Mesodermal cell (in vitro differentiated cells): ENCODE measurements around the gene TBC1D16.
A peak's percentile ranks its signal among the peaks of the same experiment; 100 is the strongest.
"Not testable (repeated sequence)": the region's sequence is repeated elsewhere in the genome, so short reads cannot be mapped to it uniquely, and the experiment has no call there.

ENCODE experiments used
- H3K27ac ChIP-seq: 2 replicates; pipeline ENCODE4 v1.7.0; 2013; ENCODE audit warnings: mild to moderate bottlenecking, low read depth, low read length, moderate library complexity; ENCODE audit not compliant: severe bottlenecking
- H3K36me3 ChIP-seq: 2 replicates; pipeline ENCODE4 v1.7.1; 2013; ENCODE audit warnings: mild to moderate bottlenecking, low read length, moderate library complexity; ENCODE audit not compliant: control insufficient read depth, insufficient read depth
- H3K4me1 ChIP-seq: one replicate; pipeline ENCODE4 v1.7.1; 2013; ENCODE audit warnings: mild to moderate bottlenecking, low read length; ENCODE audit not compliant: insufficient read depth, control insufficient read depth, poor library complexity, severe bottlenecking
- H3K4me3 ChIP-seq: 2 replicates; pipeline ENCODE4 v1.7.0; 2013; ENCODE audit warnings: low read length, control low read depth, mild to moderate bottlenecking; ENCODE audit not compliant: insufficient read depth, poor library complexity, severe bottlenecking; ENCODE audit errors: extremely low read depth
- H3K9me3 ChIP-seq: 2 replicates; pipeline ENCODE4 v1.7.1; 2013; ENCODE audit warnings: mild to moderate bottlenecking, low read length, moderate library complexity; ENCODE audit not compliant: control insufficient read depth
- WGBS, 2 experiments: methylation state at CpG; one replicate each; pipeline ENCODE4 v1.1.5; 2013; ENCODE audit warnings: missing lambda C conversion rate in 2 of 2; ENCODE audit not compliant: insufficient coverage in 2 of 2; 5-methylcytosine and 5-hydroxymethylcytosine counted together

Gene TBC1D16

DNA sequence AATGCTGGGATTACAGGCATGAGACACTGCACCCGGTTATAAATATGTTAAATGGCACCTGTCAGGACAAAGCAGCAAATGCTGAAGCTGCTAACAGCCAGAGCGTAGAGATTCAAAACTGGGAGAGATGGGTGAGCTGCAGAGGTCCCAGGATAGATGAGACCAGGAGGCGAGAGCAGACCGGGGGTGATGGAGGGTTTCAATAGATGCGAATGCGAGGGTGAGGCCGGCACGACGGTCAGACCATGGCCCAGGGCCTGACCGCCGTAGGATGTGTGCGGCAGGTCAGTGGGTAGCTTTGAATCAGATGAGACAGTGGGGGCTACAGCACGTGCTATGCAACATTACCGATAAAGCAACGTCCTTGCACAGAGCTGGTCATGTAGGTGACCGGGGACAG is 15.0 kb upstream of the TBC1D16 start:
- Histone ChIP-seq H3K4me1 (peaks cover 6% of the 10 kb centered on the region), H3K27ac (no peak overlapping the region), H3K4me3 (no peak overlapping the region), H3K36me3 (peaks cover 10% of the 10 kb centered on the region), H3K9me3 (no peaks in the 10 kb centered on the region)
- 87 to 91% methylated on average over 16 of the region's 16 CpGs for WGBS, 2 experiments

DNA sequence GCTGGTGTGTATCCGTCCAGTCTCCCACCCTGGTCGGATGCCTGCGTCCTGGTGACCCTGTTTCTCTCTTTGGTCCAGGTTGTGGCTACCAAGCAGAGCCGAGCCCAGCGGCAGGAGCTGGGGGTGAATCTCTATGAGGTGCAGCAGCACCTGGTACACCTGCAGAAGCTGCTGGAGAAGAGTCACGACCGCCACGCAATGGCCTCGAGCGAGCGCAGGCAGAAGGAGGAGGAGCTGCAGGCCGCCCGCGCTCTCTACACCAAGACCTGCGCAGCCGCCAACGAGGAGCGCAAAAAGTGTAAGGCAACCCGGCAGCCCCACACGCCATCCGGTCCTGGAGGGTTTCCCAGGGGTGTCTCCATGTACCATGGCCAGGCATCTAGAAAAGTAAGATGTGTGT is 14.3 kb upstream of the TBC1D16 start:
- Histone ChIP-seq H3K4me1 (peaks cover 6% of the 10 kb centered on the region), H3K4me3 (no peak overlapping the region), H3K9me3 (no peaks in the 10 kb centered on the region), H3K27ac (no peak overlapping the region), H3K36me3 (peaks cover 10% of the 10 kb centered on the region)
- WGBS, 2 experiments = 94 to 95% methylated on average over 21 of the region's 21 CpGs

DNA sequence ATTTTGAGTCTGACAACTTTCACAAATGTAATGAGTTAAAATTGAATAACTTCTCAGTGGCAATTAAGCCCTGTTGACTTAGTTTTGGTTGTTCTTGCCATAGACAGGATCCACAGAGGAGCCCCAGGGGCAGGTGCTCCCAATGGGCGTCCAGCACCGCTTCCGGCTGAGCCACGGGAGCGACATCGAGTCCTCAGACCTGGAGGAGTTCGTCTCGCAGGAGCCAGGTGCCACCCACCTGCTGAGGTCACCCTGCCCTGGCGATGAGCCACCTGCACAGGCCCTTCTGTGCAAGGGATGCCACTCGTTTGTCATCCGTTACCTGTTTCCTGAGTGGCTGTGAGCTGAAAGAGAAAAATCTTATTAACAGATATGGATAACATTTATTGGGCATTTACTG is 11.5 kb upstream of the TBC1D16 start:
- WGBS, 2 experiments = 91 to 93% methylated on average over 8 to 11 of the region's 11 CpGs
- Histone ChIP-seq H3K27ac (no peak overlapping the region), H3K4me3 (no peak overlapping the region), H3K9me3 (no peaks in the 10 kb centered on the region), H3K36me3 (peaks cover 23% of the 10 kb centered on the region), H3K4me1 (no peaks in the 10 kb centered on the region)

DNA sequence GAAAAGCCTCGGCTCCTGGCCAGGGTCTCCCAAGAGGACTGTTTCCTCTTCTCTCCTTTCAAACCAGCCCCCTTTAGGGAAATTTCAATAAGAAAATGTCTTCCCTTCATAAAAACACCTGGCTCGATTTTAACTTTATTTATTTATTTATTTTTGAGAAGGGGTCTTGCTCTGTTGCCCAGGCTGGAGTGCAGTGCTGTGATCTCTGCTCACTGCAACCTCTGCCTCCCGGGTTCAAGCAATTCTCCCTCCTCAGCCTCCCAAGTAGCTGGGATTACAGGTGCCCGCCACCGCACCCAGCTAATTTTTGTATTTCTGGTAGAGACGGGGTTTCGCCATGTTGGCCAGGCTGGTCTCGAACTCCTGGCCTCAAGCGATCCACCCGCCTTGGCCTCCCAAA is 11.0 kb upstream of the TBC1D16 start:
- H3K36me3 ChIP-seq = peaks cover 23% of the 10 kb centered on the region
- H3K9me3 ChIP-seq, H3K4me1 ChIP-seq, H3K27ac ChIP-seq, H3K4me3 ChIP-seq: not testable (repeated sequence)
- 91 to 95% methylated on average over 9 of the region's 10 CpGs for WGBS, 2 experiments

DNA sequence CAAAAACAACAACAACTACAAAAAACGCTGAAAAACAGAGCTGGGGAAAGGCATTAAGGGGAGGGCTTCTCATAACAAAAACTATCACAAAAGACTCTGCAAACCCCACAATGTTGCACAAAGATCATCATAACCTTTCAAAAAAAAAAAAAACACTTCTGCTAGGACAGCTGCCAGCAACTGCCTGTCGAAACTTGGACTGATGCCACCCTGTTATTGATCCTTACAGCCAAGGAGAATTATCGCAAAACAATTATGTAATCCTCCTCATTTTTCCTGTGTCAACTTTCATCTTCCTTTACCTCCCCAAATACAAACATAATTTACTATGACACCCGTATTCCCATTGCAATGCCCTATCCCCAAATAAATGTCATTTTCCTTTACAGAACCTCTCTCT is 10.0 kb upstream of the TBC1D16 start:
- H3K4me1 ChIP-seq = no peaks in the 10 kb centered on the region
- H3K4me3 ChIP-seq = no peak overlapping the region
- WGBS, 2 experiments = 91 to 100% methylated on average over 2 to 3 of the region's 4 CpGs
- peaks cover 27% of the 10 kb centered on the region for H3K36me3 ChIP-seq
- no peak overlapping the region for H3K27ac ChIP-seq
- H3K9me3 ChIP-seq = no peaks in the 10 kb centered on the region

DNA sequence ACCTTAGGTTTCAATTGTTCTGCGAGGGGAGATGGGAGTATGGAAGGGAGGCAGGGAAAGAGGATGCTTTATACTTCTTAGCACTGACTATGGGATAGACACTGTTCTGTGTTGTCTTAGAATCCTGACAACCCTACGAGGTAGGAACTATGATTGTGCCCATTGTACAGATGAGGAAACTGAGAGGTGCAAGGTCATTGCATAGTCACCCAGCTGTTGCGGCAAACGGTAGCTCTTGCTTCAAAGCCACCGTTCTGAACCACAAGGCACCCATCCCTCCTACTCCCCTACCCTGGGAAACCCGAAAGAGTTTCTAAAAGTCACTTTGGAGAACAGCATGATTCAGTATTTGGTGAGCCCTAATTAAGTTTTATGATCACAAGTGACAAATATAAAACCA is 8.3 kb upstream of the TBC1D16 start:
- peaks cover 22% of the 10 kb centered on the region for H3K36me3 ChIP-seq
- 87 to 100% methylated on average over 1 to 5 of the region's 6 CpGs for WGBS, 2 experiments
- no peaks in the 10 kb centered on the region for H3K9me3 ChIP-seq
- no peak overlapping the region for H3K27ac ChIP-seq
- no peaks in the 10 kb centered on the region for H3K4me1 ChIP-seq
- no peak overlapping the region for H3K4me3 ChIP-seq

DNA sequence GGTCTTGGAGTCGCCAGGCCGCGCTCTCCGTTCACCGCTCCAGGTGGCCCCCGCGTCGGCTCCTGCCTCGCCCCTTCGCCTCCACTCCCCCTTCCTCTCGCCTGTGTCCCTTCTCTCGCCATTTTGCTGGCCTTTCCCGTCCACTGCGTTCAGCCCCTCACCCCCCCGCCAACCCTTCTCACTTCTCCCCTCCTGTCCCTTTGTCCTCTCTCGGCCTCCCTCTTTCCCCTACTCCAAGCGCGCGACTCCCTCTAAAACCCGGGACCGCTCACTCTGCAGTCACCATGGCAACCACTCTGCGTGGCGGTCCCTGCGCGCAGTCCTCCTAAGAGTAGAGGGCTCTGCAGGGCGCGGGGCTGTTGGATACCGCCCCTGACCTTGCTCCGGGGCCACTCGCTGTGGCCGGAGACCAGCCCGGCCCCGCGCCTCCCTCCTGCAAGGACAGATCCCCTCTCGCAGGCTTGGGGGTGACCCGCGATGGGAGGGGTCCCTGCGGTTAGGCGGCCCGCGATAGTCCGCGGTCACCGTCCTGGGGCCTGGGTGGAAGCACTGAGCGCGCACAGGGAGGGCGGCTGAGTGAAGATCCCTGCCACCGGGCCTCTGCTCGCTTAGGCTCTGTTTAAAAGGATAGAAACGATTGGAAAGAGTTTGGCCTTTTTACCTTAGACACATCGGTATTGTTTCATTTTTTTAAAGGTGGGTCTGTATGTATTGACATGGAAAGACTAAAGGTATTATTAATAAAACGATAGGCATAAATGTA is 1.2 kb upstream of the TBC1D16 start:
- peaks cover 6% of the 10 kb centered on the region for H3K36me3 ChIP-seq
- H3K4me3 ChIP-seq = peak overlapping the region; percentile 66
- peaks cover 3% of the 10 kb centered on the region for H3K4me1 ChIP-seq
- no peaks in the 10 kb centered on the region for H3K9me3 ChIP-seq
- WGBS, 2 experiments = 1 to 2% methylated on average over 32 to 46 of the region's 52 CpGs
- H3K27ac ChIP-seq = peak overlapping the region; percentile 99

DNA sequence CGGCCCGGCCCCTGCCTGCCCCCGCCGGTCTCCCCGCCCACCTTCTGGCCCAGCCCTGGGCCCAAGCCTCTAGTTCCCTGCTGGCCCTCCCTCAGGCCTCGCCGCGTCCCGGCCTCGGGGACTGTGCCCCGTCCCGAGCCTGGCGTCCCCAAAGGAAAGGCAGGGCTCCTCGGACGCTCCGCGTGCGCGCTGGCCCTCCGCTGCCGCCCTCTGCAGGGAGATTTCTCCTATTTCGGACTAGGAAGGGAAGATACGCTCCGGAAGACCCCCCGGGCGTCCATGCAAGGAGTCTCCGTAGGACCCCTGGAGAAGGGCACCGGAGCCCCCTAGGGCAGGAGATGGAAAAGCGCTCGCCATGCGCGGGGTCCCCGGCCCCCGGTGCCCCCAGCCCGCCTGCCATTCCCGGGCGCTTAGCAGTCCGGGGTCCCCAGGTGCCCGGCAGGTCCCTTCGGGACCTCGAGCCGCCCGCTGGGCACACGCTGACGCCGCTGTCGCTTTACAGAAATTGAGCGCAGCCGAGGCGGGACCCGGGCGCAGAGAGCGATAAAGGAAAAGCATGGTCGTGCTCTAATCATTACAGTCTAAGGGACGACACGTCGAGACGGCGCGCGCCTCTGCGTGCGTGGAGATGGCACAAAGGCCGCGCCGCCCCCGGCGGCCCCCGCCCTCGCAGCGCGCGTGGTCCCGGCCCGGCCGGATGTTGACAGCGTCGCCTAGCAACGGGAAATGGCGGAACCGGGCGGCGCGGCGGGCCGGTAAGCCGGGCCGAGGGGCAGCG is 454 bp upstream of the TBC1D16 start, which contains the start of gene CCDC40:
Gene CCDC40 (plus strand): TSS at position 706 of the 778 bp plus-strand sequence. CDS start 21 bp downstream, at position 727.
- 0% methylated on average over 74 to 75 of the region's 89 CpGs for WGBS, 2 experiments
- Histone ChIP-seq H3K4me3 (peak within 1 kb of the TSS; percentile 76), H3K4me1 (peaks cover 3% of the 10 kb centered on the region), H3K9me3 (no peaks in the 10 kb centered on the region), H3K27ac (peak within 1 kb of the TSS; percentile 99), H3K36me3 (peaks cover 5% of the 10 kb centered on the region)

DNA sequence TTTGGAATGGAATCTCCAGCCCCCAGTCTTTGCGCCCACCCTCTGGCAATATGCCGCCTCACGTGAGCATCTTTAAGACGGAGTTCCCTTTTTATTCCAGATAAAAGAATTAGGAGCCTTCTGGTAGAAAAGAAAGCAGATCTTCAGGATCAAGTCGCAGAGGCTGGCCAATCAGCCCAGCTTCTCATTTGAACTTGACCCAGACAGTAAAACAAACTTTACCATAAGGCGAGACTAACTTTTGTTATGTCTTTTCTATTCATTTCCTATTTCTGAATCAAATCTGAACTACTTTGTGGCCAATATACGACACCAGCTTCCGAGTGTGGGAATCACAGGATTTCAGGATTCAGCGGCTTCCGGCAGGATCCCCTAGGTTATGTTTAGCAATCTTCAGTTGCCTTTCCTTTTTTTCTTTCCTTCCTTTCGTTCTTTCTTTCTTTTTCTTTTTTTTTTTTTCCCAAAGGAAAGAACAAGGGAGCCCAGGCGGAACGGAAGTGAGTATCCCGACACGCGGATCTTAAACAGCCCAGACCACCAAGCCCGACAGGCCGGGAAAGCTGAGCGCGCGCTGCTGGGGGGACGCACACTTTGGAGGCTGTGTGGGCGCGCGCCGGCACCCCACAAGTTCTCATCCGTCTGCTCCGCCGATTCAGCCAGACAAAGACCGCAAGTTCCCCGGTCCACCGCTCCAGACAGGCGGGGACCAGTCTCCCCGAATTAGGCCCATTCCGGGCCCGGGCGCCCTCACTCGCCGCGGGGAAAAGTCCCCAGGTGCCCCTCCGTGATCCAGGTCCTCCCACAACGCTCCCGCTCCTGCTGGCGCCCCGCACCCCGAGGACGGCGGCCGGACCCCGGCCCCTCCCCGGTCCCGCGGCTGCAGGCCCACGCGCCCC is 633 bp downstream of the TBC1D16 start:
- H3K9me3 ChIP-seq = no peaks in the 10 kb centered on the region
- H3K27ac ChIP-seq = peak overlapping the region; percentile 67
- peaks cover 13% of the 10 kb centered on the region for H3K36me3 ChIP-seq
- H3K4me3 ChIP-seq = peak overlapping the region; percentile 76
- peaks cover 8% of the 10 kb centered on the region for H3K4me1 ChIP-seq
- WGBS, 2 experiments = 1 to 4% methylated on average over 30 to 43 of the region's 55 CpGs

DNA sequence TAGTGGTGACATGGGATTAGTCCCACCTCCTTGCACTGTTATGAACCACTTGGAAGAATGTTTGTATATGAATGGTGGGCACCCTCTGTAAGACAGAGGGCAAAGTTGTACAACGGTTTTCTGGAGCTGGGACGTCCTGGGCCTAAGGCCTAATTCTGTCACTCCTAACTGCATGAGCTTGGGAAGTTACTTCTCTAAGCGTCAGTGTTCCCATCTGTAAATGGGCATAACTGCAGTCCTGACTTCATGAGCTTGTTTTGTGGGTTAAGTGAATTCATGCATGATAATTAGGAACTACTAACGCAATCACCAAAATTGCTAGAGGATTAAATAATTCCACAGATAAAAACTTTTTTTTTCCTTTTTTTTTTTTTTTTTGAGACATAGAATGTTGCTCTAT is 1.8 kb downstream of the TBC1D16 start:
- Histone ChIP-seq H3K27ac (no peak overlapping the region), H3K36me3 (peaks cover 14% of the 10 kb centered on the region), H3K4me1 (peaks cover 8% of the 10 kb centered on the region), H3K9me3 (no peaks in the 10 kb centered on the region), H3K4me3 (no peak overlapping the region)
- WGBS, 2 experiments = 94 to 100% methylated on average over 1 to 2 of the region's 4 CpGs
